GM12875 (cell line): Measurements from ENCODE around the gene TRERF1.

Experiments
- H3K4me3 ChIP-seq: one replicate; pipeline ENCODE4 v1.5.1; 2011; ENCODE audit warnings: low read depth, low read length, control low read depth
- CTCF ChIP-seq: IDR thresholded peaks from 2 replicates; pipeline ENCODE4 v1.5.1; 2011; ENCODE audit warnings: low read depth, mild to moderate bottlenecking, control low read depth, inconsistent platforms, low read length, moderate library complexity, borderline replicate concordance; ENCODE audit not compliant: insufficient read depth

TRERF1 gene

GRCh38 chr6:42296614-42297013 is 155.1 kb downstream of the TRERF1 start:
- no peak overlapping the region for H3K4me3 ChIP-seq
- TF ChIP-seq CTCF, result no peak

GRCh38 chr6:42295677-42296076 is 156.0 kb downstream of the TRERF1 start:
- no peak for TF ChIP-seq CTCF
- H3K4me3 ChIP-seq, result no peak overlapping the region

- TF ChIP-seq CTCF, result no peak
- no peak overlapping the region for H3K4me3 ChIP-seq
These were observed 156.5 kb downstream of the TRERF1 start for GRCh38 chr6:42295181-42295580.

GRCh38 chr6:42294759-42295158 is 157.0 kb downstream of the TRERF1 start:
- H3K4me3 ChIP-seq, result no peak overlapping the region
- TF ChIP-seq CTCF, result no peak

- TF ChIP-seq CTCF, result no peak
- no peak overlapping the region for H3K4me3 ChIP-seq
These were observed 158.2 kb downstream of the TRERF1 start for GRCh38 chr6:42293386-42293977.

GRCh38 chr6:42292004-42292740 is 159.6 kb downstream of the TRERF1 start:
- H3K4me3 ChIP-seq, result no peak overlapping the region
- TF ChIP-seq CTCF, result no peak

- TF ChIP-seq CTCF, result no peak
- H3K4me3 ChIP-seq, result no peak overlapping the region
These were observed 164.0 kb downstream of the TRERF1 start for GRCh38 chr6:42287756-42288155.
